GM19463 (cell line): Measurements from ENCODE around the gene KRT73.

ENCODE experiments used
- ATAC-seq: cut with Tn5 transposase; IDR thresholded peaks from one replicate; pipeline ENCODE4 v1.9.1; 2021; ENCODE audit warnings: mild to moderate bottlenecking, moderate library complexity; ENCODE audit not compliant: unreplicated experiment

Gene KRT73

DNA sequence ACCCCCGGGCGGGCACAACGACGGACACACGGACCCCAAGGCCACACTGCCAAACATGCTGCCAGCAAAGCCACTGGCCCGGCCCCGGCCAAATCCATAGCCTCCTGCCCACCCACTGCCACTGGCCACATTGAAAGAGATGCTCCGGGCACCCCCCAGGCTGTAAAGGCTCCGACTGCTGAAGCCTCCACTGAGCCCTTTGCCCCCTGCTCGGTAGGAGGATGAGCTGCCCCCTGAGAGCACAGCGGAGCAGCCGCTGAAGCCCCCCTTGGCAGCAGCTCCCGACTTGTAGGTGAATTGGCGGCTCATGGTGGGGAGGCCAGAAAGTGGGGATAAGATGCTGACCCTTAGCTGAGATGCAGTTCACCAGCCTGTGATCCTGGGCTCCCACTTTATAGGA lies at the start of gene KRT73:
KRT73 (minus strand) TSS at position 344 of the 400 bp plus-strand sequence; CDS start at position 309, 35 bp downstream.
- ATAC-seq = no peak

DNA sequence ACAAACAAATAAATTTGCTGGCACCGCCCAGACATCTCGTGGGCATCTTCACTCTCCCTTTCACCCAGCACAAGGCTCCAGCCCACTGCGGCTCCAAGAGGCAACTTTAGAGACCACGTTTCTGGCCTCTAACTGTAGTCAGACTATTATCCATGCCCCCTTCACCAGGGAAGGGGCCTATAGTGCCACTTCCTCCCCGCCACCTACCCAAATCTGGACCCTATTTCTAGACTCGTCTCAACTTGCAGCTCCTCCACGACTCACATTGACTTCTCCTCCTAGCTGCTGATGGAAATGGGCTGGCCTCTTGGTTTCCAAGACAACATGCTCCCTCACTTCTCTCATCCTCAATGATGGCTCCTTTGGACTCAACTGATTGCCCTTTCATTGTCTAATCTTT lies 49.6 kb upstream of the KRT73 start:
- ATAC-seq = no peak

DNA sequence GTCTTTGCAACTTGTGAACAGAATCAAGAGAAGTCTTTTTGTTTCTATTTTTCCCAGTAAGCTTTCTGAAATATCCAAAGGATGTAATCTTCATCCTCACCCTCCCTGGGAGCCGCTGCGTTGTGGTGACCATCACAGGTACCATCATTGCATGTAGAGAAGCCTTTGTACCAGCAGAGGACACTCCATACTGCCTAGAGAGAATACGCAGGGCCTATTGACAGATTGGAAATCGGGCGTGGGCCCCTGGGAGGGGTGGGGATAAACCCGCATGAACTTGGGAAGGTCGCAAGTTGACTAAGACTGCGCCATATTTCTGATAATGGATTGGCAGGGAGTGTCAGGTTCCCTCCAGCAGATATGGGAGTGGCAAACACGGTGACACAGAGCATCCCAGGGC lies 49.1 kb upstream of the KRT73 start:
- ATAC-seq = no peak

DNA sequence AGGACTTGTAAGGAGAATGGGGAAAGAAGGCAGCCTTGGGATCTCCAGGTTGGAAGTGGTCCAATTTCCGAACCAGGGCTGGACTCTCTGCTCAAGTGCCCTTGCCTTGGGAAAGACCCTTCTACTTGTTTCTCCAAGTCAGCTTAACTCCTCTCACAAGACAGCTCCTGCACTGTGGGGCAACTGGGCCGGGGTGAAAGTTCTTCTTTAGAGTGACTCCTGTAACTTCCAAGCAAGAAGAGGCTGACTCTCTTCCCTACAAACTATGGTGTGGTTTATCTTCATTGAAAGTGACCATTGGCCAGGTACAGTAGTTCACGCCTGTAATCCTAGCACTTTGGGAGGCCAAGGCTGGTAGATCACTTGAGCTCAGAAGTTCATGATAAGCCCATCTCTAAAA lies 48.1 kb upstream of the KRT73 start:
- no peak for ATAC-seq

DNA sequence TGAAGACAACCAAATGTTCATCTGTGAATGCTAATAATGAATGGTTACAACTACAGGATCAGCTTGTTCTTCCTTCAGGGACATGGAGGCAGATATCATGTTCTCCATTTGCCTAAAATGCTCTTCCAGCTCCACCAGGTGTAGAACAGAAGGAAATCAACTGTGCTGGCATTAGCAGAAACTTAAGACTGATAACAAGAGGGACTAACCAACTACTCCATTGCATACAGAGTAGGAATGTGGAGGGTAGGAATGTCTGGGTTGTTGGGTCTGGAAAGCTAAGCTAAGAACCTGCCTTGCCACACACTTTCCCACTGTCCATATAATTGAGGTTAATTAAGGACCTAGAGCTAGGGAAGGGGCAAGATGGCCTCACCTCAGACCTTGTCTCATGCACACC lies 45.1 kb upstream of the KRT73 start:
- no peak for ATAC-seq

DNA sequence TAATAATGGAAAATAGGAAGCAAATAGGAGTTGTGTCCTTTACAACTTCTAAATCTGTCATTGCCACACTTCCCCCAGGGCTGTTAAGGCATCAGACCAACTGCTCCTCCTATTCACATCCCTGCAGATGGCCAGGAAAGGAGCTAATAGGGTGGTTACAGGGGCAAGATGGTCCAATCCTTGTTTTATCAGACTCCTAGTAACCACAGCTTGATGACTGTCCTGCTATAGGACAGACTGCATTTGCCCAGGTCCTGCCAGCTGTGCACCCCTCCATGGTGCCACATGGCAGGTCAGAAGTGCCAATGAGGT lies 44.5 kb upstream of the KRT73 start:
- ATAC-seq = no peak

DNA sequence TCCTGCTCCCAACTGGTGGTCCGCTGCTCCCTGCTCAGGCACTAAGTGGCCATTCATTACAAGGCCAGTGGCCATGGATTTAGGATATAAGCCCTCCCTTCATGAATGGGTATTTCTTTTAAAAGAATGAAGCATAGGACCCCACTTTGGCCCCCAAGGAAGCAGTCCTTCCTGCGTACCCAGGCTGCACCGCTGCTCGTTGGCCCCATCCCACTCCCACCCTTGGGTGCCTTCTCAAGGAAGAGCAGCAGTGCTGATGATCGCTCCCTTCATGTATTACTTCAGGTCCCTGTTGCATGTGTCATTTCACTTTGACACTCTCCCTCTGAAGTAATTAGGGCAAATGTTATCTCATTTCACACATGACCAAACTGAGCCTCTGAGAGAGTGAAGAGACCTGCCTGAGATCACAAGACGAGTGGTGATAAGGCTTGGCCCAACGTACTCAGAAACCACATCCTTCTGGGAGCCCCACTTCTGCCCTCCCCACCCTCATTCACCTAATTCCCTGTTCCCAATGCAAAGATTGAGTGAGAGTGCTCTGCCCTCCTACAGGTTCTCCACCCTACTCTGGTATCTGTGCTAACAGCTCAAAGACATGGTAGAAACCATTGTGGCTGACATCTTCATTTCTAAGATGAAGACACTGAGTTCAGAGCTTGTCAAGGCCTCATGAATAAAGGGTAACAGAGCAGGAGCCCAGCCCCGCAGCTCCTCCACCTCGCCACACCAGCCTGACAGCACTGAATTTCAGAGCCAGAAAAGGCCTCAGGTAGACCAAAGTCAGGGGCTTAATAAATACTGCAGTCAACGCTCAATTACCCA lies 43.9 kb upstream of the KRT73 start:
- no peak for ATAC-seq

DNA sequence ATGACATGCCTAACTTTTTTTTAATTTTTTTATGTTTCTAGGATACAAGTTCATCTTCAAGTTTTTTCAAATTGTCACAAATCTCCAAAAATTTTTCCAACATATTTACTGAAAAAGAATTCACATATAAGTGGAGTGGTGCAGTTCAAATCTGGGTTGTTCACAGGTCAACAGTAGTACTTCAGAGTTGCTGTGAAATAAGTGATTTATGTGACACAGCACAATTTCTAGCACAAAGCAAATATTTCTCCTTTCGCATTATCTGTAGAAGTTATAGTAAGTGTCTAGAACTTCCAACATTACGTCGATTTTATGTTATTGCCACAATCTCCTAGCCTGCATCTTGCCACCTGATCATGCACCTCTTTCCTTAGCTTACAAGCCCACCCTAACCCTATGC lies 43.3 kb upstream of the KRT73 start:
- no peak for ATAC-seq

DNA sequence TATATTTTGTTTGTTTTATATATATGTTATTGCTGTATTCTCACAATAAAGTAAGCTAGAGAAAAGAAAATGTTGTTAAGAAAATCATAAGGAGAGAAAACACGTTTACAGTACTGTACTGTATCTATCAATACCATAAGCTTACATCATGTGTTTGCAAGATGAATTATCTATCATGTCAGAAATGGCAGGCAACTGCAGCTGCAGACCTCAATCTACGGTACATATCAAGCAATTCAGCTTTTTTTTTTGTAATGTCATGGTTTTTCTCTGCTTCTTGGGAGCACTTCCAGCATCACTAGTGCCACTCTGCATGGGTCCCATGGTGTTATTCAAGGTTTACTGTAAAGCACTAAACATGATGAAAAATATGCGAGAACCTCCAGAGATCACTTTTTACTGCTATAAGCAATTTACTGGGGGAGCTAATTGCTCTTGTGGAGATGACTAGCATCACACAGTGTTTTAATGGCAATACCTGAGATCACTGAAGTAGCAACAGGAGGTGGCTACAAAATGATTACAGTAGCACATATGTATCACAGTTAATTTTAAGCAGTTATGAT lies 42.7 kb upstream of the KRT73 start:
- ATAC-seq = no peak

DNA sequence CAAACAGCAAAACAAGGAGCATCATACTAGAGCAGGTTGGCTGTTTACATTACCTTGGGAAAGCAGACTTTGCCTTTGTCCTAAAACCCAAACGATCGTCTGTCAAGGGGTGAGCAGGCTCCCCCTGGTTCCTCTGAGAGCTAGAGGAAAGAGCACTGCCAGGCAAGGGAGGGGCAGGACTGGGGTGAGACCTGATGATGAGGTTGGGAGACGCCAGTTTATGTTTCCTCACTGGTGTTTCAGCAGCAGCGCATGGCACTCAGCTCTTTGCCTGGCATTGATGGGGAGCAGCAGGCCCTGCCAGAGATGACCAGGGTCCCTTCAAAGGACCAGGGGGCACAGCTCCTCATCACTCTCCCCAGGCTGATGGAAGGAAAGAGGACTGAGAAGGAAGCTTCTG lies 41.6 kb upstream of the KRT73 start:
- ATAC-seq = no peak

DNA sequence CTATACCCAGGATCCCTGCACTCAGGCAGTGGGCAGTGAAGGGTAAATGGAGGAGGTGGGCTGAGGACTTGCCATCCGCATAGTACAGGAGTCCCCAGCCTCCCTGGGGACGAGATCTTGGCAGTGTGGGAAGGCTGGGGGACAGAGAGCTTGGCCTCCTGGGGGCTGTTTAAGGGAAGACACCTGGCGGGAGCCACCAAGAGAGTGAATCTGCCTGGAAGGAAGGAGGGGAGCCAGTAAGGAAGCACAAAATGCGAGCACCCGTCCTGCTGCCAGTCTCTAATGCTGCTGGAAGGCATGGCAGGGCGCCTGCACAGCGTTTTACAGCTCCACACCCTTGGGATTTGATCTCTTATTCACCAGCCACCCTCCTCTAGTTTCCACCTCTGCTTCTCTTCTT lies 41.0 kb upstream of the KRT73 start:
- no peak for ATAC-seq

DNA sequence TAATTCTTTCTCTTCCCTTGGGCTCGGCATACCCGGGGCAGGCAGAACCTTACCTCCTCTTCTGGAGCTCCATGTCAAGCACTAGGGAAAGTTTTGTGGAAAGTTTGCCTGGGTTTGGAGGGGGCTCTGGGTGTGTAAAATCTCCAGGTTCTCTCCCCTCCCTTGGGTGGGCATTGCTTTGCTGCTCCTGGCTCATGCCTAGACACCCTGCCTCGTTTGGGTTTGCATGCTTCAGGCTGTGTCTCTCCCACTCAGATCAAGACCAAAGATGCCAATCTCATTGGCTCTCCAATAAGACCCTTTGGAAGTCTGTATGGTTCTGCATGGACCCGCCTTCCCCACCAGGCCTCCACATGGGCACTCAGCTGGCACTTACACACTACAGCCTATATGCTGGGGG lies 39.8 kb upstream of the KRT73 start:
- ATAC-seq = no peak

DNA sequence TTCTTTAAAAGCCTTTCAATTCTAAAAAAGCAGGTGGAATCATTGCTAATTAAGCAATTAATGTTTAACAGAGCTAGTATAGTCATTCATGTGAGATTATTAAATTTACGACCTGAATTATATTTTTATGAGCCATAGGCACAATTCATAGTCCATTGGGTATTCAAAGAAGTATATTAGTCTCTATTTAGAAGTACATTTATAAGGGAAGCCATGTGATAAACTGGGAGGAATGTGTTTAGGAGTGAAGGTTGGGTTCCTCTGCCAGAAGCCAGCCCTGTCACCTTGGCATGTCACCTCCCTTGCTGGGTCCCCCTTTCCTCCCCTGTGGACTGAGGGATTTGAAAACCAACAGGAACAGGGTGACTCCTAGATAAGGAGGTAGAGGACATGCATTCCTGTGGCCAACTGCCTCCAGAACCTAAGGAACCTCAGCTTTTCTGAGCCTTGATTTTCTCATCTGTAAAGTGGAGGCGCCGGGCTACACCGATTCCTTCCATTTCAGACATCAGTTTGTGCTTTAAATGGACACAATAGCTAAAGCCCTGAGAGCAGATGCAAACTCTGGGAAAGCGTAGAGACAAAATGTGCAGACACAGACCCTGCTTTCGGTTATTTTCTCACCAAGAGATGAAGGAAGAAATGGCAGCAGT lies 39.0 kb upstream of the KRT73 start:
- ATAC-seq = no peak

DNA sequence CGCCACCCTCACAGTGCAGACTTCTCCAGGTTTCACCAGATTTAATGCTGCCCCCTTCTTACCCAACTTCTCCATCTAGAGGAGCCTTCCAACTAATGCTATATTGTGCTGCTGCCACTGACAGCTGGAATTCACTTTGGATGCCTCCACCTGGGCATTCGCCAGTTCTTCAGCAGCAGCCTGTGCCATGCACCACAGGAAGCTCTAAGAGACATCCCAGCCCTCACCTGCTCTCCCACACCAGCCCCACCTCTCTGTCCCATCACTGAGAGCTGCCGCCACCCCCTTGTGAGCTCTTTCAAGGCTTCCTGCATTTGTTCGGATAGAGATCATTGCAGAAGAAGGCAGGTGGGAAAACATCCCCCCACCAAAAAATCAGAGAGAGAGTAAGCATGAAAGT lies 38.3 kb upstream of the KRT73 start:
- ATAC-seq = no peak

DNA sequence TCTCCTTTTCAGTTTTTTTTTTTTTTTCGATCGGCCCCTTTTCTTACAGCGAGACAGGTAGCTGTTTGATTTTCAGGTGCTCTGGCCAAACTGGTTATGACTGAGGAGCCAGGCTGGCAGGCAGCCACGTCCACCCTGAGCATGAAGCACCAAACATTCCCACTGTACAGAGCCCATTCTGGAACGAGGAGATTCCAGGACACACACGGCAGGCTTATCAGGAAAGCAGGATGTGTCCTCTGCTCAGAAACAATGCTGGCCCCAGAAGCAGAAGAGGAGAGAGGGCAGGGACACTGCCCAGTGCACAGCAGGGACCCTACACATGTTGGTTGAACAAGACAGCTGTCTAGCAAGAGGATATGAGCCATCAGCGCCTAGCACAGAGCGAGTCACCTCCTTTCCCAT lies 37.4 kb upstream of the KRT73 start:
- no peak for ATAC-seq

DNA sequence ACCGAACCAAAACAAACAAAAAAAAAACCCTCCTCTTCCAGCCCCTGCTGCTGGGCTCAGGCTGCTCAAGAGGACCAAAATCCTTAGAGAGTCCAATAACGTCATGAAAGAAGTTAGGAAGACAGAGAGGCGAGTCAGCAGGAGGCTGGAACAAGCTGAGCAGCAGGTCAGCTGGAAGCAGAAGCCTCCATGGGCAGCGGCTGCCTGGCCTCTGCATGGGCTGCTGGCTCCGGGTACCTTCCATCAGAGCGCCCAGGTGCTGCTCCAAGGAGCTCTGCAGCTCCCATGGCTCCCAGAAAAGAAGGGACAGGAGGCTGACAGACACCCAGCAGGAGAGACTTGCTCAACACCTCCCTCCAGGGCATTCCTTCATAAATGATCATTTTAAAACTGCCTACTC lies 36.9 kb upstream of the KRT73 start:
- no peak for ATAC-seq

DNA sequence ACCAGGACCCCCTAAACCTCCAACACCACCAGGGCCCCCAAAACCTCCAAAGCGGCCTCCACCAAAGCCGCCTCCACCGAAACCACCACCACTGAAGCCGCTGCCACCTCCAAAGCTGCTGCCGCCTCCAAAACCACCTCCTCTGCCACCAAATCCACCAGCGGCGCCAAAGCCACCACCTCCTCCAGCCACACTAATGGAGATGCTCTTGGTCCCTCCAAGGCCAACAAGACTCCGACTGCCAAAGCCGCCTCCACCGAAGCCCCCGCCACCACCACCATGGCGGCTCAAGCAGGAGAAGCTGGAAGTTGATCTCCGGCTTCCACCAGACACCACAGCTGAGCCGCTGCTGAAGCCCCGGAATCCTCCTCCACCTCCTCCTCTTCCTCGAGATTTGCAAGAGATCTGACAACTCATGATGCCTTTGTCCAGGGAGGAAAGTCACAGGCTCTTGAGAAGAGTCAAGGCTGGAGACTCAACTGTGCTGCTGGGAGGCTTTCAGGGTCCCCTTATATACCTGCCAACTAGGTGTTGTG lies 33.4 kb upstream of the KRT73 start, which contains the start of gene KRT2:
KRT2 (minus strand) TSS at position 486 of the 536 bp plus-strand sequence; CDS start at position 417, 69 bp downstream.
- ATAC-seq = no peak

DNA sequence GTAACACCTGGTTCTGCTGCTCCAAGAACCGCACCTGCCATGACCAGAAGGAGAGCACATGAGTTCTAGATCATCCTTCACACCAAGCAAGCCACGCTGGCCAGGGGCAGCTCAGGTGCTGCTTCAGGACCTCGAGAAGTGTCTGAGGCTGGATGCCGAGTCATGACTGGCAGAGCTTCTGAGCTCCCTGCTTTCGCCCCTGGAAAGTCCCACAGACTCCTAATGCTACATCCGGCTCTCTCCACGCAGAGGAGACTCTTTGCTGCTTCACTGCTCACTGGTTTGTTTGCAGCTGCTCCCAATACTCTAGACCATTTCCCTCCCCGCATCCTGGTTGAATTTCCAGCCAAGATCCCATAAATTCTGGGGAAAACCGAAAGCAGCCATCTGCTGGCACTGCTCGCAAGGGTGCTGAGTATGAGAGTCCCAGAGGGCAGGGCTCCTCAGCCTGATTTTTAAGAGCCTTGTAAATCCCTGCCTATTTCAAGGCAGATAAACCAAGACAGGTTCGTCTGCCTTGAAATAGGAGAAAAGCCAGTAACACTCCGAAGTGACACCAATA lies 32.2 kb upstream of the KRT73 start:
- ATAC-seq = no peak

DNA sequence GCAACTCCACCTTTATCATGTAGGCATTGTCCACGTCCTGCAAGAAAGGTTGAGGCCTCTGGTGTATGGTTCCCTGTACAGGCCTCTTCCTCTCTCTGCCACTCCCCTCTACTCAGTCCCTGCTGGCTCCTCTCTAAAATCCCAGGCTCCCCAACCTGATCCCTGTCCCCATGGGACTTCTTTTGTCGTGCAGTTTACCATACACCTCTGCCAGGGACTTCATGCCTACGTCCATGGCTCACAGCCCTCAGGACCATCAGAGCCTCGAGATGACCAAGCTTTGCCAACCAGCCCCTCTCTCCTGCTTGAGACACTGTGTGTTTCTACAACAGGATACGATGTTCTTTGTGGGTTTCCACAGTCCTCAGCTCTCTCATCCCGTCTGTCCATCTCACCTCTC lies 30.7 kb upstream of the KRT73 start:
- no peak for ATAC-seq

DNA sequence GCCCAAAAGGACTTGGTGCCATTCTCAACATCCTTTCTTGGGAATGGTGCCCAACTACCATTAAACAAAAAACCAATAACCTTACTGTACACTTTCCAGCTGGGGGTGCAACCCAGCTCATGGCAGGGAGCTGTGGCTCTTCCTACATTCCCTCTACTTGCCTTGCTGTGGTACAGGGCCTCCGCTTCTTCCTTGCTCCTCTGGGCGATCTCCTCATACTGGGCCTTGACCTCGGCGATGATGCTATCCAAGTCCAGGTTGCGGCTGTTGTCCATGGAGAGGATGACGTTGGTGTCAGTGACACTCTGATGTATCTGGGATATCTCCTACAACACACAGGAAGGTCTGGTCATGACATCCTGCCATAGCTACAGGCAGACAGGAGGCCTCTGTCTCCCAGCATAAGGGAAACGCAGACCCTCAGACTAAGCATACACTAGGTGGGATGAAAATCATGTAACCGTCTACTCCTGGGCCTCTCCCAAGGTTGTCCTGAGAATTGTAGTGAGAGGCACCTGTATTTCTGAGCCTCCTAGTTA lies 29.7 kb upstream of the KRT73 start:
- no peak for ATAC-seq

DNA sequence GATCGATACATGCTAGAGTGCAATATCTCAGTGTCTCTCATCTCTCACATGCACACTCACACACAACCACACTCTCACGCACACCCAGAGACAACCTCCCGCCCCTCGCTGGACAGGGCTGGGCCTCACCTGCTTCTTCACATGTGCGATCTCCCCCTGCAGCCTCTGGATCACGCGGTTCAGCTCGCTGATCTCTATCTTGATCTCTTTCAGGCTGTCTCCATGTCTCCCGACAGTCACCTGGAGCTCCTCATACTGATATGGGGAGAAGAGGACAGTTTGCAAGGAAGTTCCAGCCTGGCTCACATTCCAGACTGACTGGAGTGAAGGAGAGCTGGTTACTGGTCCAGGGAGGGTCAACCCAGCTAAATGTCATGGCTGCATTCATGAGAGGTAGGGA lies 29.2 kb upstream of the KRT73 start:
- no peak for ATAC-seq
